GM10248 (cell line): ENCODE data around the gene CYP2C18.

Source experiments
- CTCF ChIA-PET: fragments of 300-600 bp; sonication (Branson Sonifier 250); formaldehyde crosslinking; extraction: SDS; loops from one replicate; lab custom pipeline; 2021; ENCODE audit warnings: antibody characterized with exemption; lab: Yijun Ruan, JAX
- POLR2A ChIA-PET: fragments of 350-650 bp; sonication (Branson Sonifier 250); formaldehyde crosslinking; extraction: SDS; loops from one replicate; lab custom pipeline; 2020; ENCODE audit warnings: antibody characterized with exemption; lab: Yijun Ruan, JAX
- DNase-seq: peaks from one replicate; pipeline ENCODE4 v3.0.0; 2012; ENCODE audit errors: extremely low spot score
- CTCF ChIP-seq: IDR thresholded peaks from 2 replicates; pipeline ENCODE4 v1.5.1; 2012; ENCODE audit warnings: mild to moderate bottlenecking, low read depth; ENCODE audit errors: extremely low read depth, missing control alignments, control extremely low read depth

The CYP2C18 gene

GRCh38 chr10:94784256-94784655 lies 100.7 kb downstream of the CYP2C18 start:
- no peak for DNase-seq
- CTCF ChIA-PET = no interaction called here
- POLR2A ChIA-PET = no interaction called here

GRCh38 chr10:94785211-94785610 lies 101.7 kb downstream of the CYP2C18 start:
- no peak for TF ChIP-seq CTCF
- no peak for DNase-seq
- ChIA-PET CTCF (interaction anchor here (0.7 kb wide), 1 partner anchor 96 kb away, joined by 3 read pairs; no protein-coding TSS in a partner anchor), POLR2A (no interaction called here)

More at GRCh38 chr10:94784256-94784655, 100.7 kb downstream of the CYP2C18 start:
- TF ChIP-seq CTCF = no peak
